Right cardiac atrium (tissue), 5 donors: ENCODE results near the gene SPINK6. TPM values are rescaled to one million over a fixed set of nuclear protein-coding genes. Genes with fewer than 3 reads are reported as not detected.

Experiments used
- ATAC-seq, 2 donors: fragments of 200-7000 bp; cut with Tn5 transposase; one replicate each; pipeline versions ENCODE4 v1.8.0 to v1.9.1; 2020; ENCODE audit warnings: moderate library complexity in 2 of 2, mild to moderate bottlenecking in 1 of 2
- DNase-seq, 3 donors: peaks; one replicate each; pipeline ENCODE4 v3.0.0-alpha.2; 2020
- H3K27ac ChIP-seq: one replicate; pipeline ENCODE4 v1.5.1; 2013; ENCODE audit warnings: mild to moderate bottlenecking, low read length, control low read depth, moderate library complexity
- H3K27me3 ChIP-seq: one replicate; pipeline ENCODE4 v1.6.1; 2013; ENCODE audit not compliant: control insufficient read depth, insufficient read depth
- H3K4me1 ChIP-seq: one replicate; pipeline ENCODE4 v1.6.1; 2013; ENCODE audit warnings: low read length; ENCODE audit not compliant: control insufficient read depth, insufficient read depth
- H3K4me3 ChIP-seq: one replicate; pipeline ENCODE4 v1.5.1; 2013; ENCODE audit warnings: low read length, control low read depth
- H3K9me3 ChIP-seq: one replicate; pipeline ENCODE4 v1.6.1; 2013; ENCODE audit warnings: low read length; ENCODE audit not compliant: control insufficient read depth
- WGBS: extraction: QIAGEN DNeasy Blood & Tissue Kit; methylation state at CpG from one replicate; pipeline ENCODE4 v1.1.7; 2013; 5-methylcytosine and 5-hydroxymethylcytosine counted together
- intact Hi-C, 4 donors: fragments of 100-400 bp; cut with DNase I; formaldehyde crosslinking; loops; one replicate each; pipeline versions ENCODE4 v1.11.0 to v1.14.0; 2022 to 2023
- polyA plus RNA-seq: library from polyadenylated mRNA; stranded (reverse); fragments of 200-250 nt; gene quantifications from one replicate; pipeline ENCODE4 v1.2.3, GENCODE V29; 2013
- total RNA-seq, 4 donors: library from RNA; stranded (reverse); fragmentation: NEBNext Ultra II Directional; extraction: Animal tissue kit (Norgen Biotek cat#: 25700); gene quantifications; one replicate each; pipeline ENCODE4 v1.2.1, GENCODE V29; 2021
- donor health status: healthy with polysubstance abuse.
- donor health status: DM: no; HTN: yes; CAD: no.
- donor health status: DM: no; HTN: no; CAD: no.
- donor health status: DM: no; HTN: yes; CAD: no; lungs with severe emphysema.
- donor health status: DM: yes; HTN: yes; CAD: no.

SPINK6 gene
- total and polyA plus RNA-seq, 5 donors = not detected

- ATAC-seq = no peak
- Histone ChIP-seq H3K27ac (no peak overlapping the region), H3K4me1 (no peaks in the 10 kb centered on the region), H3K4me3 (no peak overlapping the region), H3K27me3 (no peaks in the 10 kb centered on the region), H3K9me3 (no peaks in the 10 kb centered on the region)
- DNase-seq = no peak
- WGBS = 73% methylated on average over 2 of the region's 2 CpGs
- intact Hi-C loops = no loop called here
These were observed 21.4 kb downstream of the SPINK6 start for GRCh38 chr5:148224117-148224742.

- 95% methylated on average over 3 of the region's 3 CpGs for WGBS
- no peaks in the 10 kb centered on the region for H3K27me3 ChIP-seq
- no peaks in the 10 kb centered on the region for H3K4me1 ChIP-seq
- H3K27ac ChIP-seq = no peak overlapping the region
- no peak for DNase-seq
- no peaks in the 10 kb centered on the region for H3K9me3 ChIP-seq
- H3K4me3 ChIP-seq = no peak overlapping the region
- intact Hi-C loops = no loop called here
- no peak for ATAC-seq
These were observed 25.6 kb downstream of the SPINK6 start for GRCh38 chr5:148228392-148228984.

GRCh38 chr5:148229840-148230239 is 27.0 kb downstream of the SPINK6 start:
- no peak for ATAC-seq
- Histone ChIP-seq H3K9me3 (no peaks in the 10 kb centered on the region), H3K4me3 (no peak overlapping the region), H3K27me3 (no peaks in the 10 kb centered on the region), H3K4me1 (no peaks in the 10 kb centered on the region), H3K27ac (no peak overlapping the region)
- DNase-seq = no peak
- intact Hi-C loops = no loop called here

GRCh38 chr5:148230240-148230639 is 27.4 kb downstream of the SPINK6 start:
- Histone ChIP-seq H3K27ac (no peak overlapping the region), H3K4me3 (no peak overlapping the region), H3K27me3 (no peaks in the 10 kb centered on the region), H3K4me1 (no peaks in the 10 kb centered on the region), H3K9me3 (no peaks in the 10 kb centered on the region)
- ATAC-seq (no peak), DNase-seq (no peak)
- intact Hi-C loops = no loop called here
- 89% methylated on average over 7 of the region's 7 CpGs for WGBS

GRCh38 chr5:148237785-148238417 is 35.1 kb downstream of the SPINK6 start:
- ATAC-seq (no peak), DNase-seq (no peak)
- Histone ChIP-seq H3K9me3 (no peaks in the 10 kb centered on the region), H3K27me3 (no peaks in the 10 kb centered on the region), H3K4me3 (no peak overlapping the region), H3K4me1 (no peaks in the 10 kb centered on the region), H3K27ac (no peak overlapping the region)
- 54% methylated on average over 4 of the region's 4 CpGs for WGBS
- intact Hi-C loops = no loop called here

- DNase-seq (no peak), ATAC-seq (no peak)
- no peak within 1 kb of the TSS for H3K27ac ChIP-seq
- no peaks in the 10 kb centered on the region for H3K4me1 ChIP-seq
- no peaks in the 10 kb centered on the region for H3K9me3 ChIP-seq
- no peaks in the 10 kb centered on the region for H3K27me3 ChIP-seq
- intact Hi-C loops = no loop called here
- H3K4me3 ChIP-seq = no peak within 1 kb of the TSS
- WGBS = 76% methylated on average over 2 of the region's 2 CpGs
These were observed 35.6 kb downstream of the SPINK6 start, which contains the start of gene MARCOL for GRCh38 chr5:148238418-148238794. Gene MARCOL (plus strand): TSS chr5:148238525. CDS start chr5:148238598, 73 bp downstream.

- Histone ChIP-seq H3K4me1 (no peaks in the 10 kb centered on the region), H3K27me3 (no peaks in the 10 kb centered on the region), H3K27ac (no peak overlapping the region), H3K9me3 (no peaks in the 10 kb centered on the region), H3K4me3 (no peak overlapping the region)
- ATAC-seq (no peak), DNase-seq (no peak)
- 79% methylated on average over 2 of the region's 2 CpGs for WGBS
- intact Hi-C loops = no loop called here
These were observed 46.1 kb downstream of the SPINK6 start for GRCh38 chr5:148248894-148249293.

GRCh38 chr5:148255456-148255855 is 52.6 kb downstream of the SPINK6 start:
- Histone ChIP-seq H3K4me3 (no peak overlapping the region), H3K27ac (no peak overlapping the region), H3K27me3 (no peaks in the 10 kb centered on the region), H3K4me1 (no peaks in the 10 kb centered on the region), H3K9me3 (no peaks in the 10 kb centered on the region)
- DNase-seq = no peak
- intact Hi-C loops = no loop called here
- no peak for ATAC-seq

GRCh38 chr5:148259288-148259687 is 56.4 kb downstream of the SPINK6 start:
- Histone ChIP-seq H3K27me3 (no peaks in the 10 kb centered on the region), H3K4me3 (no peak overlapping the region), H3K9me3 (no peaks in the 10 kb centered on the region), H3K4me1 (no peaks in the 10 kb centered on the region), H3K27ac (no peak overlapping the region)
- 59% methylated on average over 2 of the region's 2 CpGs for WGBS
- intact Hi-C loops = no loop called here
- ATAC-seq (no peak), DNase-seq (no peak)

GRCh38 chr5:148261221-148261620 is 58.4 kb downstream of the SPINK6 start:
- DNase-seq = no peak
- Histone ChIP-seq H3K27me3 (no peaks in the 10 kb centered on the region), H3K4me1 (no peaks in the 10 kb centered on the region), H3K27ac (no peak overlapping the region), H3K9me3 (no peaks in the 10 kb centered on the region), H3K4me3 (no peak overlapping the region)
- intact Hi-C loops = no loop called here
- ATAC-seq = no peak
